RWPE2 (cell line): ENCODE data around the gene CLC.
A peak's percentile ranks its signal among the peaks of the same experiment; 100 is the strongest.
"Not testable (repeated sequence)": the region's sequence is repeated elsewhere in the genome, so short reads cannot be mapped to it uniquely, and the experiment has no call there.

Source experiments
- ATAC-seq: fragments of 200-7000 bp; cut with Tn5 transposase; 3 replicates; pipeline ENCODE4 v1.9.1; 2021; ENCODE audit warnings: low read depth
- DNase-seq: peaks from one replicate; pipeline ENCODE4 v3.0.0-alpha.2; 2020; ENCODE audit warnings: low spot score
- H3K27ac ChIP-seq: fragments of 450-650 bp; 2 replicates; pipeline ENCODE4 v1.5.1; 2017; ENCODE audit warnings: mild to moderate bottlenecking; ENCODE audit not compliant: poor library complexity, severe bottlenecking
- H3K27me3 ChIP-seq: fragments of 250-450 bp; sonication (Bioruptor Pico); 2 replicates; pipeline ENCODE4 v1.5.1; 2021; ENCODE audit warnings: mild to moderate bottlenecking, moderate library complexity; ENCODE audit not compliant: insufficient read depth, poor library complexity, severe bottlenecking
- H3K36me3 ChIP-seq: fragments of 250-450 bp; sonication (Bioruptor Pico); 2 replicates; pipeline ENCODE4 v1.5.1; 2020; ENCODE audit warnings: low read depth, mild to moderate bottlenecking, moderate library complexity
- H3K4me1 ChIP-seq: fragments of 250-450 bp; sonication (Bioruptor Pico); 2 replicates; pipeline ENCODE4 v1.5.1; 2021; ENCODE audit warnings: mild to moderate bottlenecking, moderate library complexity; ENCODE audit not compliant: insufficient read depth, poor library complexity, severe bottlenecking
- H3K4me3 ChIP-seq: fragments of 250-450 bp; sonication (Bioruptor Pico); 2 replicates; pipeline ENCODE4 v1.5.1; 2021; ENCODE audit warnings: mild to moderate bottlenecking, moderate library complexity; ENCODE audit not compliant: severe bottlenecking
- H3K9me3 ChIP-seq: fragments of 250-450 bp; sonication (Bioruptor Pico); 2 replicates; pipeline ENCODE4 v1.5.1; 2021; ENCODE audit warnings: mild to moderate bottlenecking, moderate library complexity; ENCODE audit not compliant: severe bottlenecking
- CTCF ChIP-seq: fragments of 450-650 bp; IDR thresholded peaks from one replicate; pipeline ENCODE4 v1.5.1; 2017; ENCODE audit warnings: mild to moderate bottlenecking, moderate library complexity; ENCODE audit not compliant: poor library complexity, severe bottlenecking

Gene CLC

GRCh38 chr19:39765091-39766076, 27.6 kb upstream of the CLC start:
- DNase-seq (no peak), ATAC-seq (no peak)
- Histone ChIP-seq H3K27ac (no peak overlapping the region), H3K9me3 (no peaks in the 10 kb centered on the region), H3K4me1 (no peaks in the 10 kb centered on the region), H3K36me3 (no peaks in the 10 kb centered on the region), H3K4me3 (no peak overlapping the region), H3K27me3 (no peaks in the 10 kb centered on the region)
- TF ChIP-seq CTCF, result peak; percentile 84

GRCh38 chr19:39761851-39762250, 24.0 kb upstream of the CLC start:
- not testable (repeated sequence) for DNase-seq, H3K27ac ChIP-seq, H3K4me3 ChIP-seq, H3K4me1 ChIP-seq, H3K27me3 ChIP-seq, H3K36me3 ChIP-seq, ATAC-seq, H3K9me3 ChIP-seq

GRCh38 chr19:39759457-39760184, 21.8 kb upstream of the CLC start:
- H3K36me3 ChIP-seq, result no peaks in the 10 kb centered on the region
- DNase-seq, result no peak
- H3K4me1 ChIP-seq, result no peaks in the 10 kb centered on the region
- H3K9me3 ChIP-seq, result no peaks in the 10 kb centered on the region
- ATAC-seq, result no peak
- TF ChIP-seq CTCF, result no peak
- no peak overlapping the region for H3K4me3 ChIP-seq
- H3K27me3 ChIP-seq, result peaks cover 17% of the 10 kb centered on the region
- no peak overlapping the region for H3K27ac ChIP-seq

- no peaks in the 10 kb centered on the region for H3K36me3 ChIP-seq
- H3K9me3 ChIP-seq, result no peaks in the 10 kb centered on the region
- no peak for TF ChIP-seq CTCF
- no peak for ATAC-seq
- H3K4me1 ChIP-seq, result no peaks in the 10 kb centered on the region
- H3K27me3 ChIP-seq, result peaks cover 37% of the 10 kb centered on the region
- DNase-seq, result no peak
- H3K27ac ChIP-seq, result no peak overlapping the region
- no peak overlapping the region for H3K4me3 ChIP-seq
Measured at GRCh38 chr19:39754971-39755370, 17.1 kb upstream of the CLC start.

- TF ChIP-seq CTCF, result no peak
- Histone ChIP-seq H3K27ac (no peak overlapping the region), H3K4me3 (no peak overlapping the region), H3K36me3 (no peaks in the 10 kb centered on the region), H3K9me3 (no peaks in the 10 kb centered on the region), H3K4me1 (no peaks in the 10 kb centered on the region), H3K27me3 (peaks cover 40% of the 10 kb centered on the region)
- DNase-seq, result no peak
- no peak for ATAC-seq
Measured at GRCh38 chr19:39754544-39754943, 16.7 kb upstream of the CLC start.
